ENCODE measurements around the gene ARHGAP33. TPM values are rescaled to one million over a fixed set of nuclear protein-coding genes. Genes with fewer than 3 reads are reported as not detected.
"Not testable (repeated sequence)": the region's sequence is repeated elsewhere in the genome, so short reads cannot be mapped to it uniquely, and the experiment has no call there.

ARHGAP33 gene
- total RNA-seq, 1 donor from 2014 or later, result 26.4 TPM

- Mint-ChIP-seq H3K27me3 (peaks cover 6% of the 10 kb centered on the region), H3K4me1 (peaks cover 3% of the 10 kb centered on the region), H3K4me3 (no peak overlapping the region), H3K9me3 (no peaks in the 10 kb centered on the region), H3K27ac (no peak overlapping the region), H3K36me3 (ENCODE audit: low read depth) (no peaks in the 10 kb centered on the region)
- DNase-seq, result no peak
- intact Hi-C loops (cut with micrococcal nuclease), result no loop called here
Observed at GRCh38 chr19:35816846-35817245, 41.5 kb downstream of the ARHGAP33 start.

- Mint-ChIP-seq H3K27me3 (peaks cover 6% of the 10 kb centered on the region), H3K4me1 (peaks cover 3% of the 10 kb centered on the region), H3K4me3 (no peak overlapping the region), H3K27ac (no peak overlapping the region), H3K36me3 (ENCODE audit: low read depth) (no peaks in the 10 kb centered on the region), H3K9me3 (no peaks in the 10 kb centered on the region)
- DNase-seq, result no peak
- intact Hi-C loops (cut with micrococcal nuclease), result no loop called here
Observed at GRCh38 chr19:35818445-35818844, 43.1 kb downstream of the ARHGAP33 start.

- no peaks in the 10 kb centered on the region for H3K36me3 Mint-ChIP-seq (ENCODE audit: low read depth)
- no peak overlapping the region for H3K27ac Mint-ChIP-seq
- H3K4me1 Mint-ChIP-seq, result peaks cover 3% of the 10 kb centered on the region
- no peak overlapping the region for H3K4me3 Mint-ChIP-seq
- intact Hi-C loops (cut with micrococcal nuclease), result loop anchor here (5.0 kb wide), 1 partner anchor 130 kb away; no protein-coding TSS in a partner anchor
- no peak for DNase-seq
- no peaks in the 10 kb centered on the region for H3K9me3 Mint-ChIP-seq
- peaks cover 8% of the 10 kb centered on the region for H3K27me3 Mint-ChIP-seq
Observed at GRCh38 chr19:35822579-35822978, 47.2 kb downstream of the ARHGAP33 start.

GRCh38 chr19:35824150-35824549, 48.8 kb downstream of the ARHGAP33 start:
- H3K27me3 Mint-ChIP-seq, result peaks cover 6% of the 10 kb centered on the region
- H3K36me3 Mint-ChIP-seq (ENCODE audit: low read depth), result no peaks in the 10 kb centered on the region
- DNase-seq, result no peak
- H3K4me1 Mint-ChIP-seq, result peaks cover 3% of the 10 kb centered on the region
- H3K9me3 Mint-ChIP-seq, result no peaks in the 10 kb centered on the region
- no peak overlapping the region for H3K4me3 Mint-ChIP-seq
- intact Hi-C loops (cut with micrococcal nuclease), result loop anchor here (5.0 kb wide), 1 partner anchor 132 kb away; no protein-coding TSS in a partner anchor
- H3K27ac Mint-ChIP-seq, result no peak overlapping the region

GRCh38 chr19:35828692-35829301, 53.4 kb downstream of the ARHGAP33 start:
- intact Hi-C loops (cut with micrococcal nuclease), result no loop called here
- H3K4me3 Mint-ChIP-seq, result no peak overlapping the region
- no peaks in the 10 kb centered on the region for H3K9me3 Mint-ChIP-seq

GRCh38 chr19:35830986-35831385, 55.6 kb downstream of the ARHGAP33 start:
- intact Hi-C loops (cut with micrococcal nuclease), result no loop called here
- no peaks in the 10 kb centered on the region for H3K36me3 Mint-ChIP-seq (ENCODE audit: low read depth)

More at GRCh38 chr19:35828692-35829301, 53.4 kb downstream of the ARHGAP33 start:
- Mint-ChIP-seq H3K4me1 (no peaks in the 10 kb centered on the region), H3K27me3 (peaks cover 8% of the 10 kb centered on the region), H3K36me3 (ENCODE audit: low read depth) (no peaks in the 10 kb centered on the region), H3K27ac (no peak overlapping the region)
- peak; percentile 90 for DNase-seq

GRCh38 chr19:35832054-35832453, 56.7 kb downstream of the ARHGAP33 start:
- H3K9me3 Mint-ChIP-seq, result no peaks in the 10 kb centered on the region

More at GRCh38 chr19:35830986-35831385, 55.6 kb downstream of the ARHGAP33 start:
- H3K4me1 Mint-ChIP-seq, result no peaks in the 10 kb centered on the region
- H3K27ac Mint-ChIP-seq, result no peak overlapping the region
- peaks cover 10% of the 10 kb centered on the region for H3K27me3 Mint-ChIP-seq
- DNase-seq, result no peak
- no peak overlapping the region for H3K4me3 Mint-ChIP-seq
- H3K9me3 Mint-ChIP-seq, result no peaks in the 10 kb centered on the region

GRCh38 chr19:35833972-35834371, 58.6 kb downstream of the ARHGAP33 start:
- H3K4me3 Mint-ChIP-seq, result no peak overlapping the region
- intact Hi-C loops (cut with micrococcal nuclease), result no loop called here
- no peak for DNase-seq
- no peak overlapping the region for H3K27ac Mint-ChIP-seq
- H3K27me3 Mint-ChIP-seq, result peaks cover 11% of the 10 kb centered on the region
- H3K36me3 Mint-ChIP-seq (ENCODE audit: low read depth), result no peaks in the 10 kb centered on the region
- no peaks in the 10 kb centered on the region for H3K4me1 Mint-ChIP-seq
- no peaks in the 10 kb centered on the region for H3K9me3 Mint-ChIP-seq

More at GRCh38 chr19:35832054-35832453, 56.7 kb downstream of the ARHGAP33 start:
- Mint-ChIP-seq H3K4me3 (no peak overlapping the region), H3K4me1 (no peaks in the 10 kb centered on the region), H3K36me3 (ENCODE audit: low read depth) (no peaks in the 10 kb centered on the region), H3K27ac (no peak overlapping the region), H3K27me3 (peaks cover 11% of the 10 kb centered on the region)
- no peak for DNase-seq
- intact Hi-C loops (cut with micrococcal nuclease), result no loop called here

GRCh38 chr19:35836096-35836495, 60.7 kb downstream of the ARHGAP33 start:
- H3K27ac Mint-ChIP-seq, result not testable (repeated sequence)

More at GRCh38 chr19:35836096-35836495, 60.7 kb downstream of the ARHGAP33 start:
- H3K4me1 Mint-ChIP-seq; DNase-seq; H3K9me3 Mint-ChIP-seq; H3K4me3 Mint-ChIP-seq; H3K36me3 Mint-ChIP-seq (ENCODE audit: low read depth); intact Hi-C loops (cut with micrococcal nuclease): not testable (repeated sequence)
- H3K27me3 Mint-ChIP-seq, result peaks cover 11% of the 10 kb centered on the region

Other genes starting within 250 kb of the ARHGAP33 start
- gene SBSN, start 247.3 kb upstream of the ARHGAP33 start, total RNA-seq, result not detected in 2 replicates
- not detected in 2 replicates for gene GAPDHS, start 242.1 kb upstream of the ARHGAP33 start, total RNA-seq
- 132 and 134 TPM in 2 replicates for gene TMEM147, start 229.9 kb upstream of the ARHGAP33 start, total RNA-seq
- not detected in 2 replicates for gene ATP4A, start 211.9 kb upstream of the ARHGAP33 start, total RNA-seq
- not detected in 2 replicates for gene PMIS2, start 189.4 kb upstream of the ARHGAP33 start, total RNA-seq
- gene HAUS5, start 162.8 kb upstream of the ARHGAP33 start, total RNA-seq, result 45.8 TPM in 2 replicates
- 114 and 115 TPM in 2 replicates for gene RBM42, start 146.5 kb upstream of the ARHGAP33 start, total RNA-seq
- 0.93 and 1.1 TPM in 2 replicates for gene ETV2, start 133.8 kb upstream of the ARHGAP33 start, total RNA-seq
- gene COX6B1, start 127.2 kb upstream of the ARHGAP33 start, total RNA-seq, result 451 and 472 TPM in 2 replicates
- 0.77 and 0.92 TPM in 2 replicates for gene UPK1A, start 109.0 kb upstream of the ARHGAP33 start, total RNA-seq
- gene ZBTB32, start 71.0 kb upstream of the ARHGAP33 start, total RNA-seq, result 140 and 142 TPM in 2 replicates
- 60.0 and 64.5 TPM in 2 replicates for gene KMT2B, start 57.6 kb upstream of the ARHGAP33 start, total RNA-seq
- 62.4 and 75.2 TPM in 2 replicates for gene IGFLR1, start 33.1 kb upstream of the ARHGAP33 start, total RNA-seq
- 26.9 and 28.2 TPM in 2 replicates for gene U2AF1L4, start 30.1 kb upstream of the ARHGAP33 start, total RNA-seq
- 44.9 and 46.7 TPM in 2 replicates for gene PSENEN, start 29.9 kb upstream of the ARHGAP33 start, total RNA-seq
- 7.7 and 11.1 TPM in 2 replicates for gene LIN37, start 27.0 kb upstream of the ARHGAP33 start, total RNA-seq
- 0.42 TPM in 1 of 2 replicates, not detected in the other for gene HSPB6, start 18.5 kb upstream of the ARHGAP33 start, total RNA-seq
- 35.2 and 43.6 TPM in 2 replicates for gene PROSER3, start 17.4 kb upstream of the ARHGAP33 start, total RNA-seq
- gene PRODH2, start 37.3 kb downstream of the ARHGAP33 start, total RNA-seq, result not detected in 2 replicates
- 0.28 TPM in 1 of 2 replicates, not detected in the other for gene NPHS1, start 76.9 kb downstream of the ARHGAP33 start, total RNA-seq
- gene KIRREL2, start 81.3 kb downstream of the ARHGAP33 start, total RNA-seq, result 1.8 and 2.1 TPM in 2 replicates
- 2.0 and 2.4 TPM in 2 replicates for gene APLP1, start 93.0 kb downstream of the ARHGAP33 start, total RNA-seq
- gene NFKBID, start 125.0 kb downstream of the ARHGAP33 start, total RNA-seq, result 146 and 150 TPM in 2 replicates
- gene HCST, start 127.0 kb downstream of the ARHGAP33 start, total RNA-seq, result 46.1 and 48.4 TPM in 2 replicates
- gene TYROBP, start 132.7 kb downstream of the ARHGAP33 start, total RNA-seq, result not detected in 2 replicates
- 11.0 and 11.6 TPM in 2 replicates for gene LRFN3, start 160.8 kb downstream of the ARHGAP33 start, total RNA-seq
- gene SDHAF1, start 219.6 kb downstream of the ARHGAP33 start, total RNA-seq, result 21.4 and 23.1 TPM in 2 replicates
- gene SYNE4, start 233.2 kb downstream of the ARHGAP33 start, total RNA-seq, result 2.2 and 2.9 TPM in 2 replicates
- gene ALKBH6, start 238.6 kb downstream of the ARHGAP33 start, total RNA-seq, result 46.1 and 50.7 TPM in 2 replicates

Data from activated CD4-positive, alpha-beta T cell treated with anti-CD3 and anti-CD28 coated beads, Interleukin-2, amount 10 ng/mL, durations not matched to agents 24 days and 14 days (primary cell).